HepG2 (cell line): ENCODE data around the gene TSHZ1. TPM values are rescaled to one million over a fixed set of nuclear protein-coding genes. Genes with fewer than 3 reads are reported as not detected.

Experiments
- ATAC-seq: fragments of 200-7000 bp; cut with Tn5 transposase; 3 replicates; pipeline ENCODE4 v1.9.1; 2020; ENCODE audit warnings: mild to moderate bottlenecking, moderate library complexity
- BruUV-seq: library from RNA; stranded (reverse); fragments of 400-500 nt; replicated peaks from 2 replicates; lab custom pipeline; 2021; lab: Mats Ljungman, UMichigan
- CTCF ChIA-PET: fragments of 300-600 bp; formaldehyde crosslinking; extraction: SDS; loops from one replicate; lab custom pipeline; 2021; ENCODE audit warnings: low total read pairs, inconsistent platforms, low intra/inter-chr PET ratio; lab: Yijun Ruan, JAX
- POLR2A ChIA-PET: fragments of 350-600 bp; sonication (Branson Sonifier 250); formaldehyde crosslinking; loops from one replicate; lab custom pipeline; 2020; ENCODE audit warnings: antibody characterized with exemption, inconsistent platforms; lab: Yijun Ruan, JAX
- DNase-seq: peaks from one replicate; pipeline ENCODE4 v3.0.0-alpha.2; 2015; ENCODE audit warnings: low spot score
- FAIRE-seq: peaks from 3 replicates; lab custom pipeline; 2011; peaks lifted over from hg19 to GRCh38; lab: Jason Lieb, UNC
- H2AFZ ChIP-seq: one replicate; pipeline ENCODE4 v1.6.1; 2011; ENCODE audit warnings: low read length, inconsistent platforms
- H3K27ac ChIP-seq: fragments of 300-600 bp; 3 replicates; pipeline ENCODE4 v1.8.0; 2011; ENCODE audit warnings: mixed run types, mild to moderate bottlenecking, mixed read lengths, low read length, inconsistent platforms; ENCODE audit not compliant: insufficient read depth; ENCODE audit errors: extremely low read length
- H3K27me3 ChIP-seq, 2 experiments: fragments of 200-600 bp in 1 of 2; 2 replicates in 1 of 2; 3 replicates in 1 of 2; pipeline versions ENCODE4 v1.6.0 to v1.8.0; 2011; ENCODE audit warnings: low read length in 2 of 2, mild to moderate bottlenecking in 2 of 2, moderate library complexity in 2 of 2, inconsistent platforms in 1 of 2; ENCODE audit not compliant: insufficient read depth in 2 of 2, control insufficient read depth in 1 of 2
- H3K36me3 ChIP-seq, 2 experiments: fragments of 200-600 bp in 1 of 2; replicated peaks in 1 of 2; 2 replicates in 1 of 2; 3 replicates in 1 of 2; pipeline versions ENCODE4 v1.5.1 to v1.8.0; 2011; ENCODE audit warnings: low read length in 2 of 2, inconsistent platforms in 1 of 2; ENCODE audit not compliant: insufficient read depth in 2 of 2, control insufficient read depth in 1 of 2
- H3K4me1 ChIP-seq: 2 replicates; pipeline ENCODE4 v1.5.1; 2012; ENCODE audit warnings: low read length, inconsistent platforms; ENCODE audit not compliant: insufficient read depth
- H3K4me2 ChIP-seq: 2 replicates; pipeline ENCODE4 v1.6.0; 2011; ENCODE audit warnings: low read depth, low read length, inconsistent platforms
- H3K4me3 ChIP-seq, 3 experiments: fragments of 200-600 bp in 1 of 3; sonication (generic), shearing (Covaris generic) in 1 of 3; replicated peaks in 1 of 3; 2 replicates each; pipeline ENCODE4 v1.5.1; 2011 to 2016; ENCODE audit warnings: low read length in 3 of 3, inconsistent platforms in 2 of 3, low read depth in 2 of 3, mild to moderate bottlenecking in 2 of 3, control low read depth in 1 of 3, mixed read lengths in 1 of 3; ENCODE audit not compliant: insufficient read depth in 1 of 3
- H3K79me2 ChIP-seq: one replicate; pipeline ENCODE4 v1.6.1; 2011; ENCODE audit warnings: low read length, inconsistent platforms; ENCODE audit not compliant: insufficient read depth
- H3K9ac ChIP-seq: 2 replicates; pipeline ENCODE4 v1.6.0; 2011; ENCODE audit warnings: mild to moderate bottlenecking, low read depth, low read length, inconsistent platforms; ENCODE audit not compliant: insufficient read depth
- H3K9me3 ChIP-seq: 2 replicates; pipeline ENCODE4 v1.5.1; 2012; ENCODE audit warnings: mild to moderate bottlenecking, low read length
- H4K20me1 ChIP-seq: 2 replicates; pipeline ENCODE4 v1.6.0; 2011; ENCODE audit warnings: inconsistent platforms, mild to moderate bottlenecking, low read length, moderate library complexity; ENCODE audit not compliant: insufficient read depth
- FOXK2 ChIP-seq: fragments of 450-650 bp; IDR thresholded peaks from 2 replicates; pipeline ENCODE4 v1.6.1; 2016
- GRHL1 ChIP-seq: sonication (generic); formaldehyde crosslinking; conservative IDR thresholded peaks from 2 replicates; pipeline ENCODE4 v1.8.0; 2022; ENCODE audit warnings: missing genetic modification reagents
- MED8 ChIP-seq: sonication (generic); formaldehyde crosslinking; IDR thresholded peaks from 2 replicates; pipeline ENCODE4 v1.8.1; 2023; ENCODE audit warnings: mild to moderate bottlenecking, missing genetic modification reagents; ENCODE audit not compliant: insufficient replicate concordance
- PBX3 ChIP-seq: sonication (generic); formaldehyde crosslinking; IDR thresholded peaks from 2 replicates; pipeline ENCODE4 v1.8.1; 2023; ENCODE audit warnings: missing genetic modification reagents, inconsistent platforms, borderline replicate concordance
- RFX3 ChIP-seq: IDR thresholded peaks from 2 replicates; pipeline ENCODE4 v1.6.1; 2016; ENCODE audit warnings: missing biosample characterization, missing genetic modification reagents
- ZFP82 ChIP-seq: sonication (generic); formaldehyde crosslinking; IDR thresholded peaks from 2 replicates; pipeline ENCODE4 v1.5.1; 2020; ENCODE audit warnings: mild to moderate bottlenecking, missing genetic modification reagents, borderline replicate concordance
- ZNF224 ChIP-seq: sonication (generic); formaldehyde crosslinking; IDR thresholded peaks from 2 replicates; pipeline ENCODE4 v1.5.0; 2020; ENCODE audit warnings: mild to moderate bottlenecking, missing genetic modification reagents
- ZNF317 ChIP-seq: sonication (generic); formaldehyde crosslinking; IDR thresholded peaks from 2 replicates; pipeline ENCODE4 v1.5.0; 2020; ENCODE audit warnings: mild to moderate bottlenecking, missing genetic modification reagents
- ZNF329 ChIP-seq: sonication (generic); formaldehyde crosslinking; IDR thresholded peaks from 2 replicates; pipeline ENCODE4 v1.9.0; 2021; ENCODE audit warnings: low read depth, mild to moderate bottlenecking, missing genetic modification reagents
- ZNF570 ChIP-seq: sonication (generic); formaldehyde crosslinking; IDR thresholded peaks from 2 replicates; pipeline ENCODE4 v1.4.0; 2020; ENCODE audit warnings: mild to moderate bottlenecking, missing genetic modification reagents, borderline replicate concordance
- ZUFSP ChIP-seq: sonication (generic); formaldehyde crosslinking; IDR thresholded peaks from 2 replicates; pipeline ENCODE4 v1.9.0; 2021; ENCODE audit warnings: missing genetic modification reagents, mild to moderate bottlenecking, borderline replicate concordance
- WGBS: methylation state at CpG from one replicate; pipeline ENCODE4 v1.1.6; 2017; ENCODE audit warnings: low lambda C conversion rate; 5-methylcytosine and 5-hydroxymethylcytosine counted together
- in situ Hi-C: cut with HindIII; loops from 2 replicates; pipeline ENCODE4 v1.10.0; 2017; ENCODE audit warnings: low pct_unique_long_range_greater_than_20kb; ENCODE audit not compliant: extremely low pct_ligation_motif_present
- intact Hi-C: fragments of 100-400 bp; cut with micrococcal nuclease; formaldehyde crosslinking; loops from one replicate; pipeline ENCODE4 v1.10.0; 2022; ENCODE audit not compliant: unreplicated experiment
- polyA plus RNA-seq, 8 experiments: library from polyadenylated mRNA; depleted of rRNA in 3 of 8; stranded (reverse) in 7 of 8; unstranded in 1 of 8; fragments of >200 nt; fragmentation: Illumina TruSeq in 4 of 8; extraction: Trizol in 4 of 8; gene quantifications; 2 replicates each; pipeline versions ENCODE4 v1.2.1 to v1.2.3, GENCODE V29; 2011 to 2016; ENCODE audit warnings: low read depth in 4 of 8, missing spikeins in 1 of 8, mixed read lengths in 1 of 8; ENCODE audit not compliant: insufficient read depth in 1 of 8
- total RNA-seq, 5 experiments: library from RNA; depleted of rRNA; stranded (reverse); fragments of >200 nt; fragmentation: Illumina TruSeq; extraction: Trizol; gene quantifications; 2 replicates each; pipeline ENCODE4 v1.2.3, GENCODE V29; 2016; ENCODE audit warnings: low read depth in 1 of 5

Gene TSHZ1
- total and polyA plus RNA-seq, 2 of the 13 experiments (the other 11 are each of a cell fraction or from before 2014, with no cell fraction given), result 2.5 to 2.7 TPM

- POLR2A ChIA-PET, result no interaction called here
- no peak overlapping the region for H3K4me2 ChIP-seq
- no peak overlapping the region for H2AFZ ChIP-seq
- no peaks in the 10 kb centered on the region for H3K27me3 ChIP-seq
- intact Hi-C loops, result no loop called here
- CTCF ChIA-PET, result no interaction called here
- H3K27ac ChIP-seq, result no peak overlapping the region
- DNase-seq, result no peak
- no peak for ATAC-seq
- H3K79me2 ChIP-seq, result no peaks in the 10 kb centered on the region
- FAIRE-seq, result no peak
- 0 out of 2 replicates have a peak, but pooled peaks cover 3% of the 10 kb centered on the region for H4K20me1 ChIP-seq
- no peak overlapping the region for H3K4me3 ChIP-seq
- H3K36me3 ChIP-seq, result peaks cover 5 to 15% of the 10 kb centered on the region in 2 experiments; a peak in 4 of 5 replicates
- WGBS, result 93% methylated on average over 16 of the region's 23 CpGs
- no peaks in the 10 kb centered on the region for H3K9me3 ChIP-seq
- no peak for TF ChIP-seq ZNF317 (CRISPR knock-in tag)
- no peak for TF ChIP-seq ZNF224 (CRISPR knock-in tag)
- no peak for TF ChIP-seq RFX3 (CRISPR knock-in tag)
- no peak for TF ChIP-seq GRHL1 (CRISPR knock-in tag)
- no peak for TF ChIP-seq ZUFSP (CRISPR knock-in tag)
- TF ChIP-seq MED8 (CRISPR knock-in tag), result no peak
- no peak for TF ChIP-seq PBX3 (CRISPR knock-in tag)
- no peak for TF ChIP-seq ZFP82
- TF ChIP-seq FOXK2, result no peak
- no peak for TF ChIP-seq ZNF329 (CRISPR knock-in tag)
- no peak for TF ChIP-seq ZNF570
- TF ChIP-seq, all 625 proteins: peak for 0
- in situ Hi-C loops, result no loop called here
- Histone ChIP-seq H3K4me1 (peaks cover 21% of the 10 kb centered on the region), H3K9ac (no peak overlapping the region)
- no TSS peak for BruUV-seq
These were observed 76.4 kb downstream of the TSHZ1 start for GRCh38 chr18:75287006-75287405.
